HepG2 (cell line): Measurements from ENCODE around the gene A3GALT2. TPM values are rescaled to one million over a fixed set of nuclear protein-coding genes. Genes with fewer than 3 reads are reported as not detected.

Experiments
- KDM5A ChIP-seq: fragments of 200-600 bp; sonication (generic); IDR thresholded peaks from 2 replicates; pipeline ENCODE4 v1.7.0; 2018; ENCODE audit warnings: antibody characterized with exemption, mild to moderate bottlenecking, low read length, borderline replicate concordance
- TBX2 ChIP-seq: sonication (generic); formaldehyde crosslinking; IDR thresholded peaks from 2 replicates; pipeline ENCODE4 v1.5.0; 2020; ENCODE audit warnings: missing genetic modification reagents, mild to moderate bottlenecking, borderline replicate concordance
- microRNA counts: library from miRNA; unstranded; fragments of <30 nt; microRNA quantifications from one replicate; lab custom pipeline; 2015
- microRNA-seq: library from miRNA; unstranded; fragments of <30 nt; microRNA quantifications from one replicate; pipeline ENCODE4, GENCODE V29; 2020
- polyA plus RNA-seq, 8 experiments: library from polyadenylated mRNA; depleted of rRNA in 3 of 8; stranded (reverse) in 7 of 8; unstranded in 1 of 8; fragments of >200 nt; fragmentation: Illumina TruSeq in 4 of 8; extraction: Trizol in 4 of 8; gene quantifications; 2 replicates each; pipeline versions ENCODE4 v1.2.1 to v1.2.3, GENCODE V29; 2011 to 2016; ENCODE audit warnings: low read depth in 4 of 8, missing spikeins in 1 of 8, mixed read lengths in 1 of 8; ENCODE audit not compliant: insufficient read depth in 1 of 8
- small RNA-seq, 3 experiments: library from RNA; depleted of rRNA; stranded (forward); fragments of <200 nt; gene quantifications; one replicate each; pipeline ENCODE3, GENCODE V24; 2012; ENCODE audit warnings: low read depth in 2 of 3, low replicate concordance in 1 of 3; ENCODE audit not compliant: insufficient read length in 3 of 3, insufficient read depth in 2 of 3
- total RNA-seq, 5 experiments: library from RNA; depleted of rRNA; stranded (reverse); fragments of >200 nt; fragmentation: Illumina TruSeq; extraction: Trizol; gene quantifications; 2 replicates each; pipeline ENCODE4 v1.2.3, GENCODE V29; 2016; ENCODE audit warnings: low read depth in 1 of 5

Gene A3GALT2
- total and polyA plus RNA-seq, 2 of the 13 experiments (the other 11 are each of a cell fraction or from before 2014, with no cell fraction given) = not detected

- TF ChIP-seq TBX2 (CRISPR knock-in tag) (0 out of 2 replicates have a peak, but pooled peaks have one; percentile 11), KDM5A (0 out of 2 replicates have a peak, but pooled peaks have one; percentile 16)
- TF ChIP-seq, all 625 proteins: peak for 10
These were observed 63.6 kb downstream of the A3GALT2 start (continued) for GRCh38 chr1:33257207-33257771.

MicroRNAs encoded within 50 kb of the gene (microRNA counts, 767-probe panel; counts per million panel counts)
- microRNA hsa-miR-3605-5p (lab: Ali Mortazavi, UCI) = not detected

Small RNAs within 50 kb of the gene (microRNA-seq; reads per million reads assigned to microRNA genes)
- gene MIR3605 = 13.1 reads per million, percentile 50 among the genes with 10 or more reads in this experiment

Small RNAs within 50 kb of the gene (small RNA-seq; reads per million reads assigned to genes)
- 0 reads per million in 3 experiments for gene RN7SKP16

Other genes with a start within 250 kb of the A3GALT2 start
- gene AZIN2, start 239.9 kb downstream of the A3GALT2 start, total RNA-seq (2016; rRNA removed; fragmentation: Illumina TruSeq; extraction: Trizol) = 1.5 and 1.7 TPM in 2 replicates
- 3.5 and 5.7 TPM in 2 replicates for gene AZIN2, start 239.9 kb downstream of the A3GALT2 start, polyA plus RNA-seq (2011; rRNA removed)
- 0.53 and 1.1 TPM in 2 replicates for gene TRIM62, start 139.1 kb downstream of the A3GALT2 start, total RNA-seq (2016; rRNA removed; fragmentation: Illumina TruSeq; extraction: Trizol)
- 0.57 and 0.67 TPM in 2 replicates for gene TRIM62, start 139.1 kb downstream of the A3GALT2 start, polyA plus RNA-seq (2011; rRNA removed)
- gene ZNF362, start 64.6 kb downstream of the A3GALT2 start, total RNA-seq (2016; rRNA removed; fragmentation: Illumina TruSeq; extraction: Trizol) = 8.3 TPM in 2 replicates
- 14.2 and 16.6 TPM in 2 replicates for gene ZNF362, start 64.6 kb downstream of the A3GALT2 start, polyA plus RNA-seq (2011; rRNA removed)
- 52.5 and 53.5 TPM in 2 replicates for gene PHC2, start 110.0 kb upstream of the A3GALT2 start, total RNA-seq (2016; rRNA removed; fragmentation: Illumina TruSeq; extraction: Trizol)
- 84.9 and 100 TPM in 2 replicates for gene PHC2, start 110.0 kb upstream of the A3GALT2 start, polyA plus RNA-seq (2011; rRNA removed)
- gene ZSCAN20, start 151.5 kb upstream of the A3GALT2 start, total RNA-seq (2016; rRNA removed; fragmentation: Illumina TruSeq; extraction: Trizol) = 2.8 TPM in 2 replicates
- 1.1 and 1.3 TPM in 2 replicates for gene ZSCAN20, start 151.5 kb upstream of the A3GALT2 start, polyA plus RNA-seq (2011; rRNA removed)